HEK293T (cell line): ENCODE results near the gene CLDN24.

ENCODE experiments used
- BHLHE40 ChIP-seq: fragments of 450-650 bp; IDR thresholded peaks from 2 replicates; pipeline ENCODE4 v1.6.1; 2016; ENCODE audit warnings: mild to moderate bottlenecking, moderate library complexity, borderline replicate concordance
- CTBP1 ChIP-seq: fragments of 450-650 bp; IDR thresholded peaks from 2 replicates; pipeline ENCODE4 v1.6.1; 2016; ENCODE audit warnings: borderline replicate concordance
- FOXA1 ChIP-seq: fragments of 450-650 bp; IDR thresholded peaks from 2 replicates; pipeline ENCODE4 v1.6.1; 2016; ENCODE audit warnings: mild to moderate bottlenecking
- FOXK2 ChIP-seq: fragments of 450-650 bp; IDR thresholded peaks from 2 replicates; pipeline ENCODE4 v1.6.1; 2016; ENCODE audit warnings: mild to moderate bottlenecking
- FOXM1 ChIP-seq: fragments of 450-650 bp; IDR thresholded peaks from 2 replicates; pipeline ENCODE4 v1.6.1; 2017; ENCODE audit warnings: mild to moderate bottlenecking, borderline replicate concordance
- HDGF ChIP-seq: fragments of 450-650 bp; IDR thresholded peaks from 2 replicates; pipeline ENCODE4 v1.6.1; 2017; ENCODE audit warnings: antibody characterized with exemption, borderline replicate concordance
- L3MBTL2 ChIP-seq: fragments of 450-650 bp; conservative IDR thresholded peaks from 2 replicates; pipeline ENCODE4 v1.6.1; 2016; ENCODE audit warnings: mild to moderate bottlenecking
- NFRKB ChIP-seq: fragments of 450-650 bp; IDR thresholded peaks from 2 replicates; pipeline ENCODE4 v1.6.1; 2016; ENCODE audit warnings: mild to moderate bottlenecking, moderate library complexity
- SUZ12 ChIP-seq: fragments of 450-650 bp; IDR thresholded peaks from 2 replicates; pipeline ENCODE4 v1.6.1; 2016; ENCODE audit warnings: mild to moderate bottlenecking
- TARDBP ChIP-seq: fragments of 450-650 bp; IDR thresholded peaks from 2 replicates; pipeline ENCODE4 v1.6.1; 2016
- ZNF384 ChIP-seq: fragments of 450-650 bp; IDR thresholded peaks from 2 replicates; pipeline ENCODE4 v1.6.1; 2016

GRCh38 chr4:183364025-183364424 lies 41.8 kb upstream of the CLDN24 start:
- TF ChIP-seq BHLHE40 (no peak), FOXA1 (no peak), NFRKB (no peak), HDGF (no peak), SUZ12 (no peak), TARDBP (no peak), L3MBTL2 (no peak), FOXK2 (no peak), CTBP1 (no peak), FOXM1 (no peak), ZNF384 (no peak)
